Fibroblast of the aortic adventitia (primary cell): ENCODE data around the gene PTPRG. TPM values are rescaled to one million over a fixed set of nuclear protein-coding genes. Genes with fewer than 3 reads are reported as not detected.

Source experiments
- DNase-seq: peaks from one replicate; pipeline ENCODE4 v3.0.0-alpha.2; 2010; ENCODE audit warnings: low read depth
- H3K4me3 ChIP-seq: 2 replicates; pipeline ENCODE4 v1.5.1; 2011; ENCODE audit warnings: low read depth, mild to moderate bottlenecking, control low read depth, low read length, moderate library complexity
- CTCF ChIP-seq: IDR thresholded peaks from 2 replicates; pipeline ENCODE4 v1.5.1; 2011; ENCODE audit warnings: mild to moderate bottlenecking, low read length, control low read depth, inconsistent platforms; ENCODE audit not compliant: insufficient read depth
- total RNA-seq: library from RNA; depleted of rRNA; stranded (reverse); fragments of >200 nt; gene quantifications from 2 replicates; pipeline ENCODE4 v1.2.3, GENCODE V29; 2012; ENCODE audit warnings: low replicate concordance

Gene PTPRG
- total RNA-seq, 1 donor: 52.0 TPM

DNA sequence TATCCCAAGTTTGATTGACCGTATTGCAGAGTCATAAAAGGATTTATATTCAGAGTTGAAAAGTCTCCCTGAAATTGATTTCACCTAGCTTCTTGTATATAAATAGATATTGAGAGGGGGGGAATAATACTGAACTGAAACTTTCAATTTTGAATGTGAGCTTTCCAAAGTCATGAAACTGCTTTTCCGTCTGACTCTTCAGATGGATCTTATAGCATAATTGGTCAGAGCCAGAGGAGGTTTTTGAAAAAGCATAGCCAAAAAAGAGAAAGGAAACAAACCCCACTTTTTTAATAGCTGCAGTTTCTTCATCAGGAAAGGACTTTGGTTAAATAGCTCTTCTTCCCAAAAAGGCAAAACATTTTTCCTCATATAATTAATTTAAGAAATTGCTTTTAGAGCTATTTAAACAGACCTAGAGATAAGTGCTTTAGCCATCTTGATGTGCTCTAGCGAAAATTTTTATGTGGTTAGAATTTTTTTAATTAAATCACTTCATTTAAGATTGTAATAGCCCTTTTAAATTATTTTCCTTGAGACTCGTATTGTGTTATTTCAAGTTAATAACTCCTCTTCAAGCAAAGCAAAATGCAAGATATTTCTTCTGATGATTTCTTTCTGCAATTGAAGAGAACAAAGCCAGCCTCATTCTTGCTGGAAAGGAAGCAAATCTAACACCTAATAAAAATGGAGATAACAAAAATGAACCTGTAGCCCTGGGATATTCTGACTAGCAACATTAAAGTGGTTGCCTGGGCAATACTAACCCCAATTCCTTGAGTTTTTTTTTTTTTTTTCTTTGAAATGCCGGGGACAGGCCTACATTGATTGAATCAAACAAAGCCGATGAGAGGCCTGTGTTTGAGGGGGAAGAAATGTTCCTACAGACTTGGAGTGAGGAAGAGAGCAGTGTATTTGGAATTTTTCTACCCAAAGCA is 173.6 kb downstream of the PTPRG start:
- no peak overlapping the region for H3K4me3 ChIP-seq
- no peak for DNase-seq
- TF ChIP-seq CTCF: no peak

- TF ChIP-seq CTCF: no peak
- no peak overlapping the region for H3K4me3 ChIP-seq
- DNase-seq: no peak
Measured at GRCh38 chr3:61736506-61736905, 175.1 kb downstream of the PTPRG start.

DNA sequence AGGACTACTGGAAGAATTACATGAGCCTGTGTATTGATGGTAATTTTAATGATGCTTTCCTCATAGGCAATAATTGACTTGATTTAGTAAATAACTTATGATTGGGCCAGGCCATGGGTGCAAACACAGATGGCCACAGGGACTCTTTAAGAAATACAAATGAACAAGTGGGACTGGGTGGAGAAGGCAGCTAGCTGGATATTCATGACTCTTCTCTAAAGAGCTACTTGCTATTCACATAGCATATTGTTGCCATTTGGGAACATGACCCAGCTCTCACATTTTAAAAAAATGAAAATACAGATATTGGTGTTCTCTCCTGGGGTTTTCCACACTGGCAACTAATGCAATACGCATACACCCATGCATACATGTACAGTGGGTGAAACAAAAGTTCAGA is 178.3 kb downstream of the PTPRG start:
- no peak overlapping the region for H3K4me3 ChIP-seq
- TF ChIP-seq CTCF: no peak
- no peak for DNase-seq

DNA sequence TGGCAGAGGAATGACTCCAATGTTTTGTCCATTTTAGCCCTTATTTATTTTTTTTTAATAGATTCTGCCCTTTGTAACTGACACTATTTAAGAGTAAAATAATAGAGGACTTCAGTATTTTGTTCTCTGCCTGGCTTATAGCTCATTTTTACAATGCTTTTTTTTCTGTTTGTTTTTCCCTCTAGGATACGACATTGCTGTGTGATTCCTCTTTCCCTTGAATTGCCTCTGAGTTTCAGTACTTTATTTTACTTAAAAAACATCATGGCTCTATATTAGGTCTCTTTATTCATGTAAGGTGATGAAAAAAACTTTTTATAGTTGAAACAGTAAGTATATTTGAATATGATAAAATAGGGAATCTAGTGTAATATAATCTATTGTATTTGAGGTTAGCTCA is 179.1 kb downstream of the PTPRG start:
- H3K4me3 ChIP-seq: no peak overlapping the region
- no peak for DNase-seq
- TF ChIP-seq CTCF: no peak

- no peak for DNase-seq
- no peak for TF ChIP-seq CTCF
- no peak overlapping the region for H3K4me3 ChIP-seq
Measured at GRCh38 chr3:61741551-61741950, 180.2 kb downstream of the PTPRG start.

DNA sequence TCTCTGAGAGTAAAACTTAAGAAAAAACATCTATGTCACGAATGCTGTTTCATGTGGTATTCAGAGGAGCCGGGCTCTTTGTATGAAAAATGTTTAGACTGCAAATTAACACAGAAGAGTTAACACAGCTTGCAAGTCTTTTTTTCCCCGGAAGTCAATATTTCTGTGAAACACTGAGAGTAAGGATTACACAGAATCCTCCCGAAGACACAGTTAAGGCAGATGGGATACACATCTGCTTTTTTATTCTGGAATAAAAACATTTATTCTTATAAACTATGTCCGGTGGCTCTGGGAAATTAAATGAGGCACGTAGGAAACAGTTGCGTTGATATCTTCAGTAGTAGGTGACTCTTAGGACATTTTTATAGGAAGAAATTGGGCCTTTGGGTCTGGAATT is 180.6 kb downstream of the PTPRG start:
- no peak for DNase-seq
- TF ChIP-seq CTCF: no peak
- H3K4me3 ChIP-seq: no peak overlapping the region
